Astrocyte (in vitro differentiated cells and primary cell): ENCODE measurements around the gene FOXP2. TPM values are rescaled to one million over a fixed set of nuclear protein-coding genes. Genes with fewer than 3 reads are reported as not detected.

Experiments used
- DNase-seq: peaks from one replicate; pipeline ENCODE4 v3.0.0-alpha.2; 2010; ENCODE audit warnings: low read depth
- FAIRE-seq: peaks from 2 replicates; lab custom pipeline; 2011; peaks lifted over from hg19 to GRCh38; lab: Jason Lieb, UNC
- H2AFZ ChIP-seq: 2 replicates; pipeline ENCODE4 v1.6.0; 2012; ENCODE audit warnings: low read depth, low read length, inconsistent platforms
- H3K27ac ChIP-seq: 2 replicates; pipeline ENCODE4 v1.5.1; 2011; ENCODE audit warnings: low read depth, low read length, inconsistent platforms
- H3K27me3 ChIP-seq: 2 replicates; pipeline ENCODE4 v1.6.0; 2011; ENCODE audit warnings: low read length, inconsistent platforms; ENCODE audit not compliant: insufficient read depth
- H3K36me3 ChIP-seq: 2 replicates; pipeline ENCODE4 v1.5.1; 2011; ENCODE audit warnings: low read length, inconsistent platforms; ENCODE audit not compliant: insufficient read depth
- H3K4me1 ChIP-seq: 2 replicates; pipeline ENCODE4 v1.5.1; 2011; ENCODE audit warnings: low read length, inconsistent platforms; ENCODE audit not compliant: insufficient read depth
- H3K4me2 ChIP-seq: 2 replicates; pipeline ENCODE4 v1.6.0; 2012; ENCODE audit warnings: low read length, inconsistent platforms
- H3K4me3 ChIP-seq: 2 replicates; pipeline ENCODE4 v1.5.1; 2011; ENCODE audit warnings: low read depth, mild to moderate bottlenecking, low read length, inconsistent platforms; ENCODE audit not compliant: insufficient read depth
- H3K79me2 ChIP-seq: 2 replicates; pipeline ENCODE4 v1.6.0; 2012; ENCODE audit warnings: mild to moderate bottlenecking, low read length, inconsistent platforms; ENCODE audit not compliant: insufficient read depth
- H3K9ac ChIP-seq: 2 replicates; pipeline ENCODE4 v1.6.0; 2012; ENCODE audit warnings: mild to moderate bottlenecking, low read length, inconsistent platforms
- H3K9me3 ChIP-seq: 2 replicates; pipeline ENCODE4 v1.5.1; 2012; ENCODE audit warnings: low read depth, mild to moderate bottlenecking, low read length, inconsistent platforms; ENCODE audit not compliant: insufficient read depth
- H4K20me1 ChIP-seq: 2 replicates; pipeline ENCODE4 v1.6.0; 2012; ENCODE audit warnings: low read length, inconsistent platforms; ENCODE audit not compliant: insufficient read depth
- H3K27ac Mint-ChIP-seq: one replicate; pipeline ENCODE4 v1.8.0; 2021; ENCODE audit warnings: mild to moderate bottlenecking, mixed read lengths; ENCODE audit not compliant: unreplicated experiment
- H3K27me3 Mint-ChIP-seq: one replicate; pipeline ENCODE4 v1.8.0; 2021; ENCODE audit warnings: low read depth, mixed read lengths; ENCODE audit not compliant: unreplicated experiment
- H3K36me3 Mint-ChIP-seq: one replicate; pipeline ENCODE4 v1.8.0; 2021; ENCODE audit warnings: low read depth, mixed read lengths; ENCODE audit not compliant: unreplicated experiment
- H3K4me1 Mint-ChIP-seq: one replicate; pipeline ENCODE4 v1.8.0; 2021; ENCODE audit warnings: low read depth, mixed read lengths; ENCODE audit not compliant: unreplicated experiment
- H3K4me3 Mint-ChIP-seq: one replicate; pipeline ENCODE4 v1.8.0; 2021; ENCODE audit warnings: mild to moderate bottlenecking, moderate library complexity, mixed read lengths; ENCODE audit not compliant: unreplicated experiment
- H3K9me3 Mint-ChIP-seq: one replicate; pipeline ENCODE4 v1.8.0; 2021; ENCODE audit warnings: mild to moderate bottlenecking, mixed read lengths; ENCODE audit not compliant: unreplicated experiment
- CTCF ChIP-seq: IDR thresholded peaks from 2 replicates; pipeline ENCODE4 v1.5.1; 2011; ENCODE audit warnings: low read depth, mild to moderate bottlenecking, inconsistent platforms, low read length, moderate library complexity; ENCODE audit not compliant: insufficient read depth
- EZH2 ChIP-seq: IDR thresholded peaks from 2 replicates; pipeline ENCODE4 v1.6.1; 2012; ENCODE audit warnings: mild to moderate bottlenecking, low read length, inconsistent platforms; ENCODE audit not compliant: insufficient read depth
- total RNA-seq: library from RNA; stranded (reverse); gene quantifications from 2 replicates; pipeline ENCODE4 v1.2.1, GENCODE V29; 2021

Gene FOXP2
- total RNA-seq, 1 donor from 2014 or later = 3.4 TPM

- Mint-ChIP-seq H3K9me3 (no peaks in the 10 kb centered on the region), H3K36me3 (no peaks in the 10 kb centered on the region), H3K27ac (no peak overlapping the region), H3K4me1 (no peaks in the 10 kb centered on the region), H3K27me3 (peaks cover 2% of the 10 kb centered on the region), H3K4me3 (no peak overlapping the region)
- H3K27me3 ChIP-seq = no peaks in the 10 kb centered on the region
- no peaks in the 10 kb centered on the region for H3K79me2 ChIP-seq
- H3K4me1 ChIP-seq = no peaks in the 10 kb centered on the region
- FAIRE-seq = no peak
- H3K9me3 ChIP-seq = no peaks in the 10 kb centered on the region
- TF ChIP-seq EZH2 (no peak), CTCF (no peak)
- no peak overlapping the region for H3K9ac ChIP-seq
- H2AFZ ChIP-seq = no peak overlapping the region
- no peak overlapping the region for H3K4me3 ChIP-seq
- H3K36me3 ChIP-seq = no peaks in the 10 kb centered on the region
- H3K4me2 ChIP-seq = no peak overlapping the region
- no peak for DNase-seq
- no peaks in the 10 kb centered on the region for H4K20me1 ChIP-seq
- no peak overlapping the region for H3K27ac ChIP-seq
These were observed 306.1 kb downstream of the FOXP2 start for GRCh38 chr7:114720725-114721124.

GRCh38 chr7:114722562-114722961, 307.9 kb downstream of the FOXP2 start:
- no peak overlapping the region for H2AFZ ChIP-seq
- Mint-ChIP-seq H3K9me3 (peaks cover 2% of the 10 kb centered on the region), H3K4me3 (no peak overlapping the region), H3K27me3 (peaks cover 2% of the 10 kb centered on the region), H3K27ac (no peak overlapping the region), H3K4me1 (no peaks in the 10 kb centered on the region), H3K36me3 (no peaks in the 10 kb centered on the region)
- H3K36me3 ChIP-seq = no peaks in the 10 kb centered on the region
- DNase-seq (no peak), FAIRE-seq (no peak)
- H3K4me3 ChIP-seq = no peak overlapping the region
- H3K4me1 ChIP-seq = no peaks in the 10 kb centered on the region
- H3K27me3 ChIP-seq = no peaks in the 10 kb centered on the region
- H3K9me3 ChIP-seq = no peaks in the 10 kb centered on the region
- H3K27ac ChIP-seq = no peak overlapping the region
- no peak overlapping the region for H3K9ac ChIP-seq
- no peak overlapping the region for H3K4me2 ChIP-seq
- TF ChIP-seq CTCF (no peak), EZH2 (no peak)
- H4K20me1 ChIP-seq = no peaks in the 10 kb centered on the region
- no peaks in the 10 kb centered on the region for H3K79me2 ChIP-seq

- peaks cover 3% of the 10 kb centered on the region for H3K9me3 Mint-ChIP-seq
- no peaks in the 10 kb centered on the region for H3K4me1 Mint-ChIP-seq
- peaks cover 2% of the 10 kb centered on the region for H3K27me3 Mint-ChIP-seq
- Histone ChIP-seq H2AFZ (no peak overlapping the region), H3K4me1 (no peaks in the 10 kb centered on the region), H3K79me2 (no peaks in the 10 kb centered on the region), H3K4me3 (no peak overlapping the region), H3K27ac (no peak overlapping the region), H3K9me3 (no peaks in the 10 kb centered on the region), H3K4me2 (no peak overlapping the region), H3K9ac (no peak overlapping the region), H3K27me3 (no peaks in the 10 kb centered on the region), H3K36me3 (no peaks in the 10 kb centered on the region), H4K20me1 (no peaks in the 10 kb centered on the region)
- no peak for FAIRE-seq
- no peaks in the 10 kb centered on the region for H3K36me3 Mint-ChIP-seq
- no peak overlapping the region for H3K27ac Mint-ChIP-seq
- no peak for TF ChIP-seq EZH2
- no peak for TF ChIP-seq CTCF
- H3K4me3 Mint-ChIP-seq = no peak overlapping the region
- no peak for DNase-seq
These were observed 308.7 kb downstream of the FOXP2 start for GRCh38 chr7:114723308-114723707.
